Neural cell (in vitro differentiated cells): ENCODE measurements around the gene EBLN2. TPM values are rescaled to one million over a fixed set of nuclear protein-coding genes. Genes with fewer than 3 reads are reported as not detected.

ENCODE experiments used
- H2AFZ ChIP-seq: fragments of 200-600, 300-800 bp; sonication (generic), shearing (Covaris generic); 2 replicates; pipeline ENCODE4 v1.6.0; 2014; ENCODE audit warnings: low read depth, mild to moderate bottlenecking, antibody characterized with exemption, low read length, moderate library complexity
- H3F3A ChIP-seq: fragments of 200-600 bp; shearing (Covaris generic); 2 replicates; pipeline ENCODE4 v1.6.1; 2016; ENCODE audit warnings: mild to moderate bottlenecking, moderate library complexity, mixed read lengths, antibody characterized with exemption, low read length; ENCODE audit not compliant: insufficient read depth, poor library complexity, severe bottlenecking
- H3K27ac ChIP-seq: fragments of 200-600, 300-800 bp; sonication (generic), shearing (Covaris generic); 2 replicates; pipeline ENCODE4 v1.5.1; 2014; ENCODE audit warnings: mild to moderate bottlenecking, low read length, moderate library complexity
- H3K27me3 ChIP-seq: fragments of 300-800, 200-600 bp; sonication (generic), shearing (Covaris generic); 2 replicates; pipeline ENCODE4 v1.6.0; 2014; ENCODE audit warnings: mild to moderate bottlenecking, low read depth, low read length, moderate library complexity; ENCODE audit not compliant: insufficient read depth
- H3K36me3 ChIP-seq: fragments of 300-800, 200-600 bp; sonication (generic), shearing (Covaris generic); 2 replicates; pipeline ENCODE4 v1.5.1; 2014; ENCODE audit warnings: mild to moderate bottlenecking, antibody characterized with exemption, low read length, moderate library complexity; ENCODE audit not compliant: insufficient read depth
- H3K4me2 ChIP-seq: fragments of 300-800, 200-600 bp; sonication (generic), shearing (Covaris generic); 2 replicates; pipeline ENCODE4 v1.6.0; 2014; ENCODE audit warnings: mild to moderate bottlenecking, low read length
- H3K4me3 ChIP-seq: fragments of 300-800, 200-600 bp; sonication (generic), shearing (Covaris generic); 2 replicates; pipeline ENCODE4 v1.5.1; 2014; ENCODE audit warnings: mild to moderate bottlenecking, low read length, moderate library complexity
- H3K79me2 ChIP-seq: fragments of 200-600 bp; shearing (Covaris generic); replicated peaks from 2 replicates; pipeline ENCODE4 v1.6.0; 2014; ENCODE audit warnings: mild to moderate bottlenecking, low read length, moderate library complexity; ENCODE audit not compliant: insufficient read depth
- H3K9ac ChIP-seq: fragments of 300-800, 200-600 bp; sonication (generic), shearing (Covaris generic); 2 replicates; pipeline ENCODE4 v1.6.1; 2016; ENCODE audit warnings: mild to moderate bottlenecking, low read length, mixed read lengths
- H3K9me2 ChIP-seq: fragments of 200-600 bp; shearing (Covaris generic); 2 replicates; pipeline ENCODE4 v1.6.1; 2016; ENCODE audit warnings: mild to moderate bottlenecking, low read length, mixed read lengths; ENCODE audit not compliant: insufficient read depth
- H3K9me3 ChIP-seq: fragments of 200-600, 300-800 bp; sonication (generic), shearing (Covaris generic); 2 replicates; pipeline ENCODE4 v1.6.1; 2016; ENCODE audit warnings: mild to moderate bottlenecking, mixed run types, low read length, moderate library complexity, mixed read lengths
- H4K20me1 ChIP-seq: fragments of 200-600 bp; shearing (Covaris generic); 2 replicates; pipeline ENCODE4 v1.6.1; 2016; ENCODE audit warnings: mild to moderate bottlenecking, mixed run types; ENCODE audit not compliant: insufficient read depth
- EP300 ChIP-seq: fragments of 450-650 bp; conservative IDR thresholded peaks from 2 replicates; pipeline ENCODE4 v1.6.1; 2014; ENCODE audit warnings: antibody characterized with exemption, mild to moderate bottlenecking, moderate library complexity; ENCODE audit not compliant: poor library complexity, severe bottlenecking
- EZH2 ChIP-seq: fragments of 200-600, 300-800 bp; shearing (Covaris generic), sonication (generic); IDR thresholded peaks from 2 replicates; pipeline ENCODE4 v1.6.1; 2014; ENCODE audit warnings: antibody characterized with exemption, low read length, borderline replicate concordance, mild to moderate bottlenecking; ENCODE audit not compliant: insufficient read depth, poor library complexity, severe bottlenecking
- MXI1 ChIP-seq: fragments of 450-650 bp; conservative IDR thresholded peaks from 2 replicates; pipeline ENCODE4 v1.6.1; 2014; ENCODE audit warnings: antibody characterized with exemption, mild to moderate bottlenecking; ENCODE audit not compliant: poor library complexity, severe bottlenecking
- POLR2AphosphoS5 ChIP-seq: IDR thresholded peaks from 2 replicates; pipeline ENCODE4 v1.6.1; 2012
- RAD21 ChIP-seq: fragments of 450-650 bp; conservative IDR thresholded peaks from 2 replicates; pipeline ENCODE4 v1.6.1; 2014; ENCODE audit warnings: antibody characterized with exemption, mild to moderate bottlenecking, moderate library complexity
- REST ChIP-seq: IDR thresholded peaks from 2 replicates; pipeline ENCODE4 v1.6.1; 2012; ENCODE audit warnings: borderline replicate concordance
- SMC3 ChIP-seq: fragments of 450-650 bp; conservative IDR thresholded peaks from 2 replicates; pipeline ENCODE4 v1.6.1; 2014; ENCODE audit warnings: antibody characterized with exemption, mild to moderate bottlenecking, moderate library complexity; ENCODE audit not compliant: poor library complexity
- TAF1 ChIP-seq: IDR thresholded peaks from 2 replicates; pipeline ENCODE4 v1.6.1; 2012; ENCODE audit warnings: low read depth
- polyA plus RNA-seq: library from polyadenylated mRNA; depleted of rRNA; stranded (reverse); fragments of >200 nt; gene quantifications from 2 replicates; pipeline ENCODE4 v1.2.3, GENCODE V29; 2014
- TF ChIP-seq, protein P1 (sequence below): fragments of 450-650 bp; IDR thresholded peaks from 2 replicates; pipeline ENCODE4 v1.5.1; 2014; ENCODE audit warnings: antibody characterized with exemption, mild to moderate bottlenecking, moderate library complexity; ENCODE audit not compliant: poor library complexity, severe bottlenecking

The EBLN2 gene
- polyA plus RNA-seq, 1 donor from 2014 or later = 8.3 TPM

DNA sequence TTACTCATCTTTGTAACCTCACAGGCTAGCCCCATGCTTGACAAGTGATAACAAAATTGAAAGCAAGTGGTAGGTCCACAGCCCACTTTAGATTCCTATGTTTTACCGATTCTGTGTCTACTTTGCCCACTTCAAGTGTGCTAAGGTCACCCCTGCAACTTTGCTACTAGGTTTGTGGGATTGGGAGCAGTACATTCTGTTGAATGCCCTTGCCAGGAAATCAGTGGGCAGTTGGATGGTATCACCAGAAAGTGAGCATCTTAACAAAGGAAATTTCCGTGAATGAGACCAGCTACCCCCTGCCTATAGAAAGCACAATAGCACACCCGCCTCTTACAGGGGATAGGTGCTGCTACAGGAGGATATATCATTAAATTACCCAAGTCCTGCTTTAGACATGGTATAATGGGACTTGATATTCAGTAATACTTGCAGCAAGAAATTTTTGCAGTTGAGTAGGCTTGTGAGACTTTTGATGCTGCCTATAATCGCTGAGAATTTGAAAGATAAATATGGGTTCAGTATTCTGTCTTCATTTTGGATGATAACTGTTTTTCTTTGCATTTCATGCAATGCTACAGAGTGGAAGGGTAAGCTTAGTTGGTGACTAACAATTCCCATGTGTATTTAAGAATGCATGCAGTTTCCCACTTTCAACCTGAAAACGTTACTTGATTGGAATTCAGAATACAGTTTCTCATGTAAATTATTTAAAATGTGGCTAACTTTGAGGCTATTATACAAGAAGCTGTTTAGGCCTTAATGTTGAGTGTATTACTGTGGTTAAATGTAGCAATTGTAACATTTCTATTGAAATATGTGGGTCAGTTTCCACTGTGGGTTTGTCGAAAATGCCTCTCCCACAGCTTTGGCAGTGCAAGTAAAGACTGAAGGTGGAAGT lies 9.5 kb downstream of the EBLN2 start:
- H3F3A ChIP-seq = no peaks in the 10 kb centered on the region
- H3K79me2 ChIP-seq = no peaks in the 10 kb centered on the region
- TF ChIP-seq, protein P1, sequence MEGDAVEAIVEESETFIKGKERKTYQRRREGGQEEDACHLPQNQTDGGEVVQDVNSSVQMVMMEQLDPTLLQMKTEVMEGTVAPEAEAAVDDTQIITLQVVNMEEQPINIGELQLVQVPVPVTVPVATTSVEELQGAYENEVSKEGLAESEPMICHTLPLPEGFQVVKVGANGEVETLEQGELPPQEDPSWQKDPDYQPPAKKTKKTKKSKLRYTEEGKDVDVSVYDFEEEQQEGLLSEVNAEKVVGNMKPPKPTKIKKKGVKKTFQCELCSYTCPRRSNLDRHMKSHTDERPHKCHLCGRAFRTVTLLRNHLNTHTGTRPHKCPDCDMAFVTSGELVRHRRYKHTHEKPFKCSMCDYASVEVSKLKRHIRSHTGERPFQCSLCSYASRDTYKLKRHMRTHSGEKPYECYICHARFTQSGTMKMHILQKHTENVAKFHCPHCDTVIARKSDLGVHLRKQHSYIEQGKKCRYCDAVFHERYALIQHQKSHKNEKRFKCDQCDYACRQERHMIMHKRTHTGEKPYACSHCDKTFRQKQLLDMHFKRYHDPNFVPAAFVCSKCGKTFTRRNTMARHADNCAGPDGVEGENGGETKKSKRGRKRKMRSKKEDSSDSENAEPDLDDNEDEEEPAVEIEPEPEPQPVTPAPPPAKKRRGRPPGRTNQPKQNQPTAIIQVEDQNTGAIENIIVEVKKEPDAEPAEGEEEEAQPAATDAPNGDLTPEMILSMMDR = no peak
- no peak for TF ChIP-seq POLR2AphosphoS5
- TF ChIP-seq MXI1 = no peak
- TF ChIP-seq SMC3 = no peak
- no peak for TF ChIP-seq TAF1
- TF ChIP-seq EZH2 = no peak
- TF ChIP-seq RAD21 = no peak
- TF ChIP-seq EP300 = no peak
- TF ChIP-seq REST = no peak
- no peak overlapping the region for H3K9ac ChIP-seq
- no peaks in the 10 kb centered on the region for H3K36me3 ChIP-seq
- no peaks in the 10 kb centered on the region for H3K27me3 ChIP-seq
- no peaks in the 10 kb centered on the region for H3K9me3 ChIP-seq
- no peaks in the 10 kb centered on the region for H3K9me2 ChIP-seq
- no peak overlapping the region for H3K4me2 ChIP-seq
- no peak overlapping the region for H3K27ac ChIP-seq
- no peak overlapping the region for H3K4me3 ChIP-seq
- H4K20me1 ChIP-seq = no peaks in the 10 kb centered on the region
- H2AFZ ChIP-seq = no peak overlapping the region

- no peaks in the 10 kb centered on the region for H4K20me1 ChIP-seq
- no peak for TF ChIP-seq SMC3
- TF ChIP-seq MXI1 = no peak
- TF ChIP-seq TAF1 = no peak
- no peak for TF ChIP-seq EZH2
- TF ChIP-seq, protein P1 = no peak
- TF ChIP-seq POLR2AphosphoS5 = no peak
- TF ChIP-seq RAD21 = no peak
- TF ChIP-seq REST = no peak
- TF ChIP-seq EP300 = no peak
- no peaks in the 10 kb centered on the region for H3K79me2 ChIP-seq
- no peak overlapping the region for H3K9ac ChIP-seq
- H3K27me3 ChIP-seq = no peaks in the 10 kb centered on the region
- H3K4me2 ChIP-seq = no peak overlapping the region
- H3K9me3 ChIP-seq = no peaks in the 10 kb centered on the region
- H3K27ac ChIP-seq = no peak overlapping the region
- H3F3A ChIP-seq = no peaks in the 10 kb centered on the region
- H3K36me3 ChIP-seq = no peaks in the 10 kb centered on the region
- H2AFZ ChIP-seq = no peak overlapping the region
- no peaks in the 10 kb centered on the region for H3K9me2 ChIP-seq
- H3K4me3 ChIP-seq = no peak overlapping the region
Observed at GRCh38 chr3:73071952-73072351, 10.5 kb downstream of the EBLN2 start.
